ENCODE data around the gene CAMK4. TPM values are rescaled to one million over a fixed set of nuclear protein-coding genes. Genes with fewer than 3 reads are reported as not detected.

Gene CAMK4
- total and polyA plus RNA-seq, 2 donors (not counting 1 experiment from before 2014, with no cell fraction given): 0.83 to 5.9 TPM

GRCh38 chr5:111398013-111398412, 173.8 kb downstream of the CAMK4 start:
- no peak overlapping the region for H2AFZ ChIP-seq (ENCODE audit: low read length)
- no peaks in the 10 kb centered on the region for H3K4me1 ChIP-seq (ENCODE audit: control insufficient read depth, extremely low read depth, insufficient read depth, low read length)
- no peaks in the 10 kb centered on the region for H3K9me3 ChIP-seq (ENCODE audit: control insufficient read depth, insufficient read depth, low read depth, low read length)
- H4K20me1 ChIP-seq (ENCODE audit: control insufficient read depth, extremely low read depth, insufficient read depth, low read length): no peaks in the 10 kb centered on the region
- no peaks in the 10 kb centered on the region for H3K36me3 ChIP-seq (ENCODE audit: control insufficient read depth, insufficient read depth, low read length)
- TF ChIP-seq EZH2 (IDR thresholded peaks at IDR 0.05; ENCODE audit: low read length, missing control alignments): no peak
- TF ChIP-seq, protein P1, sequence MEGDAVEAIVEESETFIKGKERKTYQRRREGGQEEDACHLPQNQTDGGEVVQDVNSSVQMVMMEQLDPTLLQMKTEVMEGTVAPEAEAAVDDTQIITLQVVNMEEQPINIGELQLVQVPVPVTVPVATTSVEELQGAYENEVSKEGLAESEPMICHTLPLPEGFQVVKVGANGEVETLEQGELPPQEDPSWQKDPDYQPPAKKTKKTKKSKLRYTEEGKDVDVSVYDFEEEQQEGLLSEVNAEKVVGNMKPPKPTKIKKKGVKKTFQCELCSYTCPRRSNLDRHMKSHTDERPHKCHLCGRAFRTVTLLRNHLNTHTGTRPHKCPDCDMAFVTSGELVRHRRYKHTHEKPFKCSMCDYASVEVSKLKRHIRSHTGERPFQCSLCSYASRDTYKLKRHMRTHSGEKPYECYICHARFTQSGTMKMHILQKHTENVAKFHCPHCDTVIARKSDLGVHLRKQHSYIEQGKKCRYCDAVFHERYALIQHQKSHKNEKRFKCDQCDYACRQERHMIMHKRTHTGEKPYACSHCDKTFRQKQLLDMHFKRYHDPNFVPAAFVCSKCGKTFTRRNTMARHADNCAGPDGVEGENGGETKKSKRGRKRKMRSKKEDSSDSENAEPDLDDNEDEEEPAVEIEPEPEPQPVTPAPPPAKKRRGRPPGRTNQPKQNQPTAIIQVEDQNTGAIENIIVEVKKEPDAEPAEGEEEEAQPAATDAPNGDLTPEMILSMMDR (conservative IDR thresholded peaks at IDR 0.05 in 1 of 2, IDR thresholded peaks at IDR 0.05 in 1 of 2; ENCODE audit: low read depth in 1 of 2, low read length in 2 of 2): no peak
- no peak overlapping the region for H3K27ac ChIP-seq (ENCODE audit: insufficient read depth, low read length)
- no peak overlapping the region for H3K4me2 ChIP-seq (ENCODE audit: extremely low read depth, insufficient read depth, low read length)
- H3K79me2 ChIP-seq (ENCODE audit: control insufficient read depth, insufficient read depth, low read length): no peaks in the 10 kb centered on the region
- H3K9ac ChIP-seq (ENCODE audit: insufficient read depth, low read length): no peak overlapping the region
- no peaks in the 10 kb centered on the region for H3K27me3 ChIP-seq (ENCODE audit: control insufficient read depth, insufficient read depth, low read length)
- no peak overlapping the region for H3K4me3 ChIP-seq (replicated peaks in 1 of 4; ENCODE audit: control extremely low read depth in 1 of 4, insufficient read depth in 1 of 4, low read depth in 3 of 4, low read length in 4 of 4)
- DNase-seq (ENCODE audit: low read depth in 2 of 2): no peak

- no peak overlapping the region for H3K9ac ChIP-seq (ENCODE audit: insufficient read depth, low read length)
Observed at GRCh38 chr5:111399113-111399512, 174.9 kb downstream of the CAMK4 start.

GRCh38 chr5:111401906-111402305, 177.7 kb downstream of the CAMK4 start:
- H2AFZ ChIP-seq (ENCODE audit: low read length): no peak overlapping the region
- H3K9me3 ChIP-seq (ENCODE audit: control insufficient read depth, insufficient read depth, low read depth, low read length): no peaks in the 10 kb centered on the region
- H3K27ac ChIP-seq (ENCODE audit: insufficient read depth, low read length): no peak overlapping the region
- no peaks in the 10 kb centered on the region for H3K79me2 ChIP-seq (ENCODE audit: control insufficient read depth, insufficient read depth, low read length)
- H3K27me3 ChIP-seq (ENCODE audit: control insufficient read depth, insufficient read depth, low read length): no peaks in the 10 kb centered on the region
- no peaks in the 10 kb centered on the region for H4K20me1 ChIP-seq (ENCODE audit: control insufficient read depth, extremely low read depth, insufficient read depth, low read length)
- no peak overlapping the region for H3K4me2 ChIP-seq (ENCODE audit: extremely low read depth, insufficient read depth, low read length)
- no peaks in the 10 kb centered on the region for H3K4me1 ChIP-seq (ENCODE audit: control insufficient read depth, extremely low read depth, insufficient read depth, low read length)
- no peaks in the 10 kb centered on the region for H3K36me3 ChIP-seq (ENCODE audit: control insufficient read depth, insufficient read depth, low read length)
- TF ChIP-seq EZH2 (IDR thresholded peaks at IDR 0.05; ENCODE audit: low read length, missing control alignments): no peak
- TF ChIP-seq, protein P1 (conservative IDR thresholded peaks at IDR 0.05 in 1 of 2, IDR thresholded peaks at IDR 0.05 in 1 of 2; ENCODE audit: low read depth in 1 of 2, low read length in 2 of 2): no peak
- DNase-seq (ENCODE audit: low read depth in 2 of 2): no peak
- no peak overlapping the region for H3K4me3 ChIP-seq (replicated peaks in 1 of 4; ENCODE audit: control extremely low read depth in 1 of 4, insufficient read depth in 1 of 4, low read depth in 3 of 4, low read length in 4 of 4)
- no peak overlapping the region for H3K9ac ChIP-seq (ENCODE audit: insufficient read depth, low read length)

More at GRCh38 chr5:111399113-111399512, 174.9 kb downstream of the CAMK4 start:
- H3K4me1 ChIP-seq (ENCODE audit: control insufficient read depth, extremely low read depth, insufficient read depth, low read length): no peaks in the 10 kb centered on the region
- H3K27ac ChIP-seq (ENCODE audit: insufficient read depth, low read length): no peak overlapping the region
- no peak for TF ChIP-seq EZH2 (IDR thresholded peaks at IDR 0.05; ENCODE audit: low read length, missing control alignments)
- TF ChIP-seq, protein P1 (conservative IDR thresholded peaks at IDR 0.05 in 1 of 2, IDR thresholded peaks at IDR 0.05 in 1 of 2; ENCODE audit: low read depth in 1 of 2, low read length in 2 of 2): no peak
- H3K27me3 ChIP-seq (ENCODE audit: control insufficient read depth, insufficient read depth, low read length): no peaks in the 10 kb centered on the region
- no peak overlapping the region for H3K4me2 ChIP-seq (ENCODE audit: extremely low read depth, insufficient read depth, low read length)
- DNase-seq (ENCODE audit: low read depth in 2 of 2): no peak
- no peak overlapping the region for H3K4me3 ChIP-seq (replicated peaks in 1 of 4; ENCODE audit: control extremely low read depth in 1 of 4, insufficient read depth in 1 of 4, low read depth in 3 of 4, low read length in 4 of 4)
- no peaks in the 10 kb centered on the region for H3K9me3 ChIP-seq (ENCODE audit: control insufficient read depth, insufficient read depth, low read depth, low read length)
- no peak overlapping the region for H2AFZ ChIP-seq (ENCODE audit: low read length)
- H3K79me2 ChIP-seq (ENCODE audit: control insufficient read depth, insufficient read depth, low read length): no peaks in the 10 kb centered on the region
- no peaks in the 10 kb centered on the region for H3K36me3 ChIP-seq (ENCODE audit: control insufficient read depth, insufficient read depth, low read length)
- no peaks in the 10 kb centered on the region for H4K20me1 ChIP-seq (ENCODE audit: control insufficient read depth, extremely low read depth, insufficient read depth, low read length)

Measured in fibroblast of lung (primary cell).